ENCODE results near the gene RRM2. TPM values are rescaled to one million over a fixed set of nuclear protein-coding genes. Genes with fewer than 3 reads are reported as not detected.

Gene RRM2
- total RNA-seq, 1 donor from 2014 or later: 21.2 TPM

DNA sequence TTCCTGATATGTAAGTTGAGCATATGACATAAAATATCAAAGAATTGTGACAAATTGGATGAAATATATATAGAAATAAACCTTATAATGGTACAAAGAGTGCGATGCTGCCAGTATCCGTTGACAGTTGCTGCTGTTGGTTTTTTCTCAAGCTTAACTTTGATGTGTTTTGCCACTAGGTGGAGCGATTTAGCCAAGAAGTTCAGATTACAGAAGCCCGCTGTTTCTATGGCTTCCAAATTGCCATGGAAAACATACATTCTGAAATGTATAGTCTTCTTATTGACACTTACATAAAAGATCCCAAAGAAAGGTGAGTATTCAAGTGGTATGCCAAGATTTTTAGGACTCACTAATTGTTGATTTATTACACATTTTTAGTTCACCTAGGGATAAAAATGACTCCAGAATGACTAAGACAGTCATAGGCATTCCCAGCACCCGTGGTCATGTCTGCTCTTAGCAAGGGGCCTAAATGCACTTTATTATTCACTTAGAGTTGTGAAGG lies 2.1 kb downstream of the RRM2 start:
- no peaks in the 10 kb centered on the region for H3K36me3 Mint-ChIP-seq (ENCODE audit: unreplicated experiment)
- H3K27ac Mint-ChIP-seq (ENCODE audit: unreplicated experiment): no peak overlapping the region
- H3K4me1 Mint-ChIP-seq (ENCODE audit: low read depth, unreplicated experiment): peaks cover 10% of the 10 kb centered on the region
- H3K9me3 Mint-ChIP-seq (ENCODE audit: unreplicated experiment): peaks cover 3% of the 10 kb centered on the region
- no peak for DNase-seq
- peak; percentile 80 for TF ChIP-seq CTCF (IDR thresholded peaks at IDR 0.05; ENCODE audit: partially characterized antibody, unreplicated experiment)
- H3K4me3 Mint-ChIP-seq (ENCODE audit: unreplicated experiment): no peak overlapping the region
- H3K27me3 Mint-ChIP-seq (ENCODE audit: unreplicated experiment): peaks cover 3% of the 10 kb centered on the region

DNA sequence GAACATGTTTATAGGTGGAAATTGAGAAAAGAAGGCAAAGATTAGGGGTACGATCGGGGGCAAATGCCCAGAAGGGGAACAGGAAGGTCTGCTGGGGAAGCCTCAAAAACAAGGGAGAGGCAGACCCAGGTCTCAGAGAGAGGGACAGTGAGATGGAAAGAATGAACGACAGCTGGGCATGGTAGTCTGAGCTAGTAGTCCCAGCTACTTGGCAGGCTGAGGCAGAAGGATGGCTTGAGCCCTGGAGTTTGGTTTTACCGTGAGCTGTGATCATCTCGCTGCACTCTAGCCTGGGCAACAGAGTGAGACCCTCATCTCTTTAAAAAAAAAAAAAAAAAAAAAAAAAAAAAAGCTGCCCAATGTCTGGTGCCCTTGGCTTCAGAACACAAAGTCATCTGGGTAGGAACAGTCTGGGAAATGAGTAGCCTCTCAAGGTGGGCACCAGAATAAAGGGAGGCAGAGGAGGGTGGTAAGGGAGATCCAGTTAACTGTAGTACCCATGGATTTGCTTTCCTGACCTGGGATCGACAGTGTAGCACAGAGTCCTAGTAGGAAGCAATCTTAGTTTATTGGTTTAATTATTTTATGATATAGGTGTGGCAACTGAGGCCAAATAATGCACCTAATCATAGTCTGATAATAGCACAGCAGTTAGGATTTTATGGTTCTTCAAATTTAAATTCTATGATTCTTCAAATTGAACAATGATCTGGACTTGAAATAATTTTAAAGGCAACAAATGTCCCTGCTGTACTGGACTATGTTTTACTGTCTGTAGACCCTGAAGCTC lies 3.5 kb downstream of the RRM2 start:
- no peak overlapping the region for H3K27ac Mint-ChIP-seq (ENCODE audit: unreplicated experiment)
- H3K4me1 Mint-ChIP-seq (ENCODE audit: low read depth, unreplicated experiment): peaks cover 10% of the 10 kb centered on the region
- peaks cover 3% of the 10 kb centered on the region for H3K27me3 Mint-ChIP-seq (ENCODE audit: unreplicated experiment)
- no peaks in the 10 kb centered on the region for H3K36me3 Mint-ChIP-seq (ENCODE audit: unreplicated experiment)
- no peak for DNase-seq
- no peak overlapping the region for H3K4me3 Mint-ChIP-seq (ENCODE audit: unreplicated experiment)
- TF ChIP-seq CTCF (IDR thresholded peaks at IDR 0.05; ENCODE audit: partially characterized antibody, unreplicated experiment): no peak
- peaks cover 3% of the 10 kb centered on the region for H3K9me3 Mint-ChIP-seq (ENCODE audit: unreplicated experiment)

DNA sequence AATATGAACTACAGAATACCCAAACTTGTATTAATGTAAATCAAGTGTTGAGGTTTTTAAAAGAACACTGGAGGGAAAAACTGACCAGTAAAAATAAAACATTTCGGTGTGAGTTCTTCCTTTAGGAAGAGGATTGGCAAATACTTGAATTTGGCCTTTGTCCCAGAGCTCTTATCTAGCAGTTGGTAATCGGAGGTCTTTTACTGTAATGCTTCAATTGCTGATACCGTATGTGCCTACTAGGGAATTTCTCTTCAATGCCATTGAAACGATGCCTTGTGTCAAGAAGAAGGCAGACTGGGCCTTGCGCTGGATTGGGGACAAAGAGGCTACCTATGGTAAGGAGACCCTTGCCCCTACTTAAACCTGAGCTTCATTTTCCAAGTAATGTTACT lies 4.1 kb downstream of the RRM2 start:
- H3K36me3 Mint-ChIP-seq (ENCODE audit: unreplicated experiment): no peaks in the 10 kb centered on the region
- no peak for TF ChIP-seq CTCF (IDR thresholded peaks at IDR 0.05; ENCODE audit: partially characterized antibody, unreplicated experiment)
- peaks cover 3% of the 10 kb centered on the region for H3K27me3 Mint-ChIP-seq (ENCODE audit: unreplicated experiment)
- H3K4me3 Mint-ChIP-seq (ENCODE audit: unreplicated experiment): no peak overlapping the region
- H3K27ac Mint-ChIP-seq (ENCODE audit: unreplicated experiment): no peak overlapping the region
- peaks cover 3% of the 10 kb centered on the region for H3K9me3 Mint-ChIP-seq (ENCODE audit: unreplicated experiment)
- H3K4me1 Mint-ChIP-seq (ENCODE audit: low read depth, unreplicated experiment): peaks cover 8% of the 10 kb centered on the region
- no peak for DNase-seq

DNA sequence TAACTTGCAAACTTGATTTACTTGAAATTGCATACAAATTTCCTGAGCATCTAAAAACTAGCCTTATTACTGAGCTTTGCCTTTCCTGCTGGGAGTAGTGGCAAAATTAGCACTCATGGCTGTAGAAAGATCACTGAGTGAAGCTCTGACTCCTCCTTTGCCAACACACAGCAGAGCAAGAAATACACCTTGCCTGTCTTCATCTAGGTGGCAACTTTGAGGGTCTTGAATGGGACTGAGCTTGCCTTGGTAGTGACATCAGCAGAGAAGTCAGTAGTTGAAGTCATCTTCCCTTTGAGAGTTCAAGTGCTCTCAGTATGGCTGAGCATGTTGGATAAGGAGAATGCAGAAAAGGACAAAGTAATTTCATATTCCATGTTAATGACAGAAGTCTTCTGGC lies 5.9 kb downstream of the RRM2 start:
- no peaks in the 10 kb centered on the region for H3K36me3 Mint-ChIP-seq (ENCODE audit: unreplicated experiment)
- no peak for DNase-seq
- peaks cover 6% of the 10 kb centered on the region for H3K4me1 Mint-ChIP-seq (ENCODE audit: low read depth, unreplicated experiment)

More for the DNA sequence above, 5.9 kb downstream of the RRM2 start:
- Mint-ChIP-seq H3K4me3 (ENCODE audit: unreplicated experiment) (no peak overlapping the region), H3K9me3 (ENCODE audit: unreplicated experiment) (peaks cover 3% of the 10 kb centered on the region), H3K27me3 (ENCODE audit: unreplicated experiment) (peaks cover 3% of the 10 kb centered on the region), H3K27ac (ENCODE audit: unreplicated experiment) (no peak overlapping the region)
- TF ChIP-seq CTCF (IDR thresholded peaks at IDR 0.05; ENCODE audit: partially characterized antibody, unreplicated experiment): no peak
